HG02678 (cell line): Measurements from ENCODE around the gene MEGF8.

Experiments used
- ATAC-seq: cut with Tn5 transposase; IDR thresholded peaks from one replicate; pipeline ENCODE4 v1.9.1; 2021; ENCODE audit warnings: mild to moderate bottlenecking, moderate library complexity; ENCODE audit not compliant: unreplicated experiment

Gene MEGF8, protein sequence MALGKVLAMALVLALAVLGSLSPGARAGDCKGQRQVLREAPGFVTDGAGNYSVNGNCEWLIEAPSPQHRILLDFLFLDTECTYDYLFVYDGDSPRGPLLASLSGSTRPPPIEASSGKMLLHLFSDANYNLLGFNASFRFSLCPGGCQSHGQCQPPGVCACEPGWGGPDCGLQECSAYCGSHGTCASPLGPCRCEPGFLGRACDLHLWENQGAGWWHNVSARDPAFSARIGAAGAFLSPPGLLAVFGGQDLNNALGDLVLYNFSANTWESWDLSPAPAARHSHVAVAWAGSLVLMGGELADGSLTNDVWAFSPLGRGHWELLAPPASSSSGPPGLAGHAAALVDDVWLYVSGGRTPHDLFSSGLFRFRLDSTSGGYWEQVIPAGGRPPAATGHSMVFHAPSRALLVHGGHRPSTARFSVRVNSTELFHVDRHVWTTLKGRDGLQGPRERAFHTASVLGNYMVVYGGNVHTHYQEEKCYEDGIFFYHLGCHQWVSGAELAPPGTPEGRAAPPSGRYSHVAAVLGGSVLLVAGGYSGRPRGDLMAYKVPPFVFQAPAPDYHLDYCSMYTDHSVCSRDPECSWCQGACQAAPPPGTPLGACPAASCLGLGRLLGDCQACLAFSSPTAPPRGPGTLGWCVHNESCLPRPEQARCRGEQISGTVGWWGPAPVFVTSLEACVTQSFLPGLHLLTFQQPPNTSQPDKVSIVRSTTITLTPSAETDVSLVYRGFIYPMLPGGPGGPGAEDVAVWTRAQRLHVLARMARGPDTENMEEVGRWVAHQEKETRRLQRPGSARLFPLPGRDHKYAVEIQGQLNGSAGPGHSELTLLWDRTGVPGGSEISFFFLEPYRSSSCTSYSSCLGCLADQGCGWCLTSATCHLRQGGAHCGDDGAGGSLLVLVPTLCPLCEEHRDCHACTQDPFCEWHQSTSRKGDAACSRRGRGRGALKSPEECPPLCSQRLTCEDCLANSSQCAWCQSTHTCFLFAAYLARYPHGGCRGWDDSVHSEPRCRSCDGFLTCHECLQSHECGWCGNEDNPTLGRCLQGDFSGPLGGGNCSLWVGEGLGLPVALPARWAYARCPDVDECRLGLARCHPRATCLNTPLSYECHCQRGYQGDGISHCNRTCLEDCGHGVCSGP (N-terminal part only)

GRCh38 chr19:42325308-42325895 lies at the start of gene MEGF8:
MEGF8 (plus strand) TSS chr19:42325635; CDS start chr19:42326244, 609 bp downstream.
- ATAC-seq: peak; percentile 95

DNA sequence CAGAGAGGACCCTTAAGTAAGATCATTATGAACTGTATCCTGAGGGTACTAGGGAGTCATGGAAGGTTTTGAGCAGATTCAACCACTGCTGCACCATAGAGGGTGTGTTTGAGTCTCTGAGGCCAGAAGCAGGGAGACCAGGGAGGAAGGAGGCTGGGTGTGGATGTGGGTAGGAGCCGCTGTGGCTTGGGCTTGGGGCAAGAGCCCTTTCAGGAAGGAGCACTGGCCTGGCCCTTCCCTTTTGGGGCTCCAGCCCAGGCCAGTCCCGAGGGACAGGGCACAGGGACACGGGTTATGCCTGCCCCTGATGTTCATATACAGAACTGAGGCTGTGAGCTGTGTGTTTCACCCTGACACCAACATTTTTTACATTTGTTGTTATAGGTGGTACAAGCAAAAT lies 49.2 kb upstream of the MEGF8 start:
- no peak for ATAC-seq

DNA sequence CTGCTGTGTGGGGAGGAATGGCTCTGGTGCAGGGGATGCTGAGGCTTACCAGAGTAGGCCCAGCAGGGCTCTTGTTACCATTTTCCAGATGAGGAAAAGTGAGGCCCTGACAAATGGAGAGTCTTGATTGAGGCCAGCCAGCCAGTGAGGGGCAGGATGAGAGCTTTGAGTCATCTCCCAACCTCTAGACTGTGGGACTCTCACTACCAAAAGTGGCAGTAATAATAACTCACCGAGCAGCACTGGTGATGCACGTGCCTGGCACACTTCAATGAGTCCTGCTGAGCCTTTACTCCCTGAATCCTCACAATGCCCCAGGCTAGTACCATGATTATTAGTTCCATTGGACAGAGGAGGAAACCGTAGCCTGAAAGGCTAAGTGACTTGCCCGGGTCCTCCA lies 48.6 kb upstream of the MEGF8 start:
- ATAC-seq: no peak

DNA sequence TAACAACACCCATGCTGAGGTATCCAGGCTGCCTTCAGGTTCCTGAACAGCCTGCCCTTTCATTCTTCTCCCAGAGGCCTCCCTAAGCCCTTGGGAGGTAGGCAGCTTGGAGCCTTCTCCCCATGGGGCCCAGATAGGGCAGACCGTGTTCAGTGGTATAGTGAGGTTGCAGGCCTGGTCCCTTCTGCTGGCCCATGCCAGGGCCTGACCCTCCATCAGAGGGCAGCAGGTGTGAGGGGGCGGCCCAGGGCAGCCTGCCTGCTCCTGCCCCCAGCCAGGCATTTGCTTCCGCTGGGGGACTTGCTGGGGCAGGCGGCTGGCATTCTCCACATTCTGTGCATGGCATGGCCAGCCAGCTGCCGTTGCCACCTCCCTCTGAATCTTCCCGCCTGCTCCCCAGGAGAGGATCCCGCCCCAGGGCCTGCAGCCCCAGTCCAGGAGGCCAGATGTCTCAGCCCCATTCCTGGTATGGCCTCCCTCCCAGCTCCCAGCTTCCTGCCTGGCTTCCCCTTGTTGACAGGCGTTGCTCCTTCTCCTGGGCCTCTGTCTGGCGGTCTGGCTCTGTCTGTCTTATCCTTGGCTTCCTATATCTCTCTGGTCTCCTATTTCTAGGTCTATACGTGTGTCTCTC lies 47.5 kb upstream of the MEGF8 start:
- no peak for ATAC-seq

DNA sequence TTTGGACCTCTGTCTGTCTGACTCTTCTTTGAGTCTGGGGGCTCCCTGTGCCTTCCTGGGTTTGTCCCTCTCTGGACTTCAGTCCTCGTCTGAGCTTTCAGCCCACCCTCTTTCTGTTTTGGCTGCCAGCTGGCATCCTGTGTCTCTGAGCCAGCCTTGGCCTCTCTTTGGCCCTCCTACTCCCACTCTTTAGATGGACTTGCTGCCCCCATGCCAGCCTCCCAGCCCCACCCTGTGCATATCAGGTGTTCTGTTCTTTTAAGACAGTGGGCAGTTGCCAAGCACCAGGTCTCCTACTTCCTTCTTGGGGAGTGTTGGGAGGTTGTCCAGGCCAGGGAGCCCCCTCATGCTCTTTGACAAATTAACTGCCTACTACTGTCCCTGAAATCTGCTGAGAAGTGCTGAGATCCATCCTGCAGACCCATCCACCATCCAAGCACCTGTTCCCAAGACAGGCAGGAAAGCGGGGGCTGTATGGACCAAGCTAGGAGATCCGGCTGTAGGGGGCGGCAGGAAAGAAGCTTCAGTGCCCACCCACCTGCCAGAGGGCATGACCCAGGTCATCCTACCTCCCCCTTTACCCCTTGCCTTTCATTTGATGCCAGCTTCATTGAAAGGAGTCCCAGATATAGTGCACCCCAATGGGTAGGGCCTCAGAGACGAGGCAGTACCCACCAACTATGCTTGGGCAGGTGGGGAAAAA lies 46.8 kb upstream of the MEGF8 start:
- no peak for ATAC-seq

DNA sequence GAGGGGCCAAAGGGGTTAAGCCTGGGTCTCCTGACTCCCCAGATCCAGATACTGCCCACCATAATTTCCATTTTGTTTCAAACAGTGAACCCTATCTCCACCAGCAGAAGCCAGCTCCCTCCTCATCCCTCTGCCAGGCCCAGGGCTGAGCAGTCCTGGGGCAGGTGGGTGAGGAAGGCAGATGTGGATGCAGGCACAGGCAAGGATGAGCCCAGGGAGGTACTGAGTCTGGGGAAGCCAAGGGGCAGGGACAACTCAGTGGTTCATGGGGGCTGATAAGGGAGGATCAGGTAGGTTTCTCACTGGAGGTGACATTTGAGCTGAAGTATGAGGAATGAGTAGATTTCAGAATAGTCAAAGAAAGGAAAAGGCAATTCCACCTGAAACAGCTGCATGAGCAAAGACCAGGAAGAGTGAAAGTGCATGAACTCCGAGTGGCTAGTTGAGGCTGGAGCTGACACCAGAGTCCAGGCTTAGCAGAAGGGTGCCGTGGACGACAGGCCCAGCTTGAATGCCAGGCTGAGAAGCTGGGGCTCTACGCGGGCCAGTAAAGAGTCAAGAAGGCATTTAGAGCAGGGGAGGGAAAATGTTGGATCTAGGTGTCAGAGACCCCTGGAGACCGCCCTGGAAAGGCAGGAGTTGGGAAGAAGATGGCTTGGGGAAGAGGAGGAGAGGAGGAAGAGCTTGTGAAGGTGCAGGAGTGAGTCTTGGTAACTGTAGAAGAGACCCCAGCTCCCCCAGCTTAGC lies 46.1 kb upstream of the MEGF8 start:
- no peak for ATAC-seq

GRCh38 chr19:42279902-42280814 lies 45.3 kb upstream of the MEGF8 start:
- peak; percentile 36 for ATAC-seq

GRCh38 chr19:42280815-42281145 lies 44.7 kb upstream of the MEGF8 start:
- ATAC-seq: no peak

GRCh38 chr19:42281146-42281826 lies 44.1 kb upstream of the MEGF8 start:
- no peak for ATAC-seq

- no peak for ATAC-seq
Observed at GRCh38 chr19:42281827-42282762, 43.3 kb upstream of the MEGF8 start.

- ATAC-seq: no peak
Observed at GRCh38 chr19:42282819-42283187, 42.6 kb upstream of the MEGF8 start.

- peak; percentile 48 for ATAC-seq
Observed at GRCh38 chr19:42283188-42284065, 42.0 kb upstream of the MEGF8 start.

DNA sequence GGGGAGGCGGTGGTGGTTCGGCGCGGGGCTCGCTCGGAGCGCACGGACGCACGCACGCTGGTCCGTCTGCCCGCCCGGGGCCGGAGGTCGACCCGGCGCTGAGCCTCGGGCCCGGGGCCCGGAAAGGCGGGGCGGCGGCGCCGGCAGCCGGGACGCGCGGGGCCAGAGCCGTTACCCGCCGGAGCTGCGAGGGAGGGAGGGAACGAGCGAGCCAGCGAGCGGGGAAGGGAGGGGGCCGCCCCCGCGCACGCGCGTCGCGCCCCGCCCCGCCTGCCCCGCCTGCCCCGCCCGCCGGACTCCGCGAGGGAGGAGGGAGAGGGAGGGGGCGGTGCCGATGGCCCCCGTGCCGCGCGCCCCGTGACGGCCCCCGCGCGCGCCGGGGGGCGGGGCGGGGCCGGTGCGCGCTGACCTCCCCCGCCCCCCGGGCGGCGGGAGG lies 41.4 kb upstream of the MEGF8 start:
- peak; percentile 35 for ATAC-seq

DNA sequence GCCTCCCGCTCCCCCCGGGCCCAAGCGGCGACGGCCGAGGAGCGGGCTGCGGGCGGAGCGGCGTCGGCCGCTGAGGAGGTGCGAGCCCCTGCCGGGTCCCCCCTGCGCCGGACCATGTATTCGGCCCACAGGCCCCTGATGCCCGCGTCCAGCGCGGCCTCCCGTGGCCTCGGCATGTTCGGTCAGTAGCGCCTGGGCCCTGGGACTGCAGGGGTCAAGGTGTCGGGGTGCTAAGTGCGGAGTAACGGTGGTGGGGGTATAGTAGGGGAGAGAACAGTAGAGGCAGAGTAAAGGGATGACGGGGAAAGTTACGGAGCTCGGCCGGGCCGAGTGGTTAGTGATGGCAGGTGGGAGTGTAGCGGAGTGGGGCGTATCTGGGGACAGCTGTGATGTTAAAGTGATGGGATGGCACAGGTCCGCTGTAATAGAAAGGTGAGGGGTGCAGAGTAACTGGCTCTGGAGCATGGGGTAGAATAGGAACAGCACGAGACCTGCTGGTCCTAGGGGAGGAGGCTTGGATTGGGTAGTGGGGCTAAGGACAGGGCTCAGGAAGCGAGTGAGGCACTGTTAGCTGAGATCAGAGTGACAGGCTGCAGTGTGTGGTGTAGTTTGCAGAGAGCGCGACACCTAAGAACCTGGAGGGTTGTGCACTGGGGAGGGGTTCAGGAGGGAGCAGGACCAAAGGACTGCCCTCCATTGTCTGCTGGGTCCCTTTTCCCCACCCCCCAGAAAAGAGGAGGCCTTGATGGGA lies 40.7 kb upstream of the MEGF8 start:
- ATAC-seq: no peak

GRCh38 chr19:42285541-42285941 lies 39.9 kb upstream of the MEGF8 start:
- no peak for ATAC-seq
